Neural cell (in vitro differentiated cells): ENCODE data around the gene LAG3. TPM values are rescaled to one million over a fixed set of nuclear protein-coding genes. Genes with fewer than 3 reads are reported as not detected.

Source experiments
- H2AFZ ChIP-seq: fragments of 200-600, 300-800 bp; sonication (generic), shearing (Covaris generic); 2 replicates; pipeline ENCODE4 v1.6.0; 2014; ENCODE audit warnings: low read depth, mild to moderate bottlenecking, antibody characterized with exemption, low read length, moderate library complexity
- H3F3A ChIP-seq: fragments of 200-600 bp; shearing (Covaris generic); 2 replicates; pipeline ENCODE4 v1.6.1; 2016; ENCODE audit warnings: mild to moderate bottlenecking, moderate library complexity, mixed read lengths, antibody characterized with exemption, low read length; ENCODE audit not compliant: insufficient read depth, poor library complexity, severe bottlenecking
- H3K27ac ChIP-seq: fragments of 200-600, 300-800 bp; sonication (generic), shearing (Covaris generic); 2 replicates; pipeline ENCODE4 v1.5.1; 2014; ENCODE audit warnings: mild to moderate bottlenecking, low read length, moderate library complexity
- H3K27me3 ChIP-seq: fragments of 300-800, 200-600 bp; sonication (generic), shearing (Covaris generic); 2 replicates; pipeline ENCODE4 v1.6.0; 2014; ENCODE audit warnings: mild to moderate bottlenecking, low read depth, low read length, moderate library complexity; ENCODE audit not compliant: insufficient read depth
- H3K36me3 ChIP-seq: fragments of 300-800, 200-600 bp; sonication (generic), shearing (Covaris generic); 2 replicates; pipeline ENCODE4 v1.5.1; 2014; ENCODE audit warnings: mild to moderate bottlenecking, antibody characterized with exemption, low read length, moderate library complexity; ENCODE audit not compliant: insufficient read depth
- H3K4me2 ChIP-seq: fragments of 300-800, 200-600 bp; sonication (generic), shearing (Covaris generic); 2 replicates; pipeline ENCODE4 v1.6.0; 2014; ENCODE audit warnings: mild to moderate bottlenecking, low read length
- H3K4me3 ChIP-seq: fragments of 300-800, 200-600 bp; sonication (generic), shearing (Covaris generic); 2 replicates; pipeline ENCODE4 v1.5.1; 2014; ENCODE audit warnings: mild to moderate bottlenecking, low read length, moderate library complexity
- H3K79me2 ChIP-seq: fragments of 200-600 bp; shearing (Covaris generic); replicated peaks from 2 replicates; pipeline ENCODE4 v1.6.0; 2014; ENCODE audit warnings: mild to moderate bottlenecking, low read length, moderate library complexity; ENCODE audit not compliant: insufficient read depth
- H3K9ac ChIP-seq: fragments of 300-800, 200-600 bp; sonication (generic), shearing (Covaris generic); 2 replicates; pipeline ENCODE4 v1.6.1; 2016; ENCODE audit warnings: mild to moderate bottlenecking, low read length, mixed read lengths
- H3K9me2 ChIP-seq: fragments of 200-600 bp; shearing (Covaris generic); 2 replicates; pipeline ENCODE4 v1.6.1; 2016; ENCODE audit warnings: mild to moderate bottlenecking, low read length, mixed read lengths; ENCODE audit not compliant: insufficient read depth
- H3K9me3 ChIP-seq: fragments of 200-600, 300-800 bp; sonication (generic), shearing (Covaris generic); 2 replicates; pipeline ENCODE4 v1.6.1; 2016; ENCODE audit warnings: mild to moderate bottlenecking, mixed run types, low read length, moderate library complexity, mixed read lengths
- H4K20me1 ChIP-seq: fragments of 200-600 bp; shearing (Covaris generic); 2 replicates; pipeline ENCODE4 v1.6.1; 2016; ENCODE audit warnings: mild to moderate bottlenecking, mixed run types; ENCODE audit not compliant: insufficient read depth
- CTCF ChIP-seq: fragments of 450-650 bp; IDR thresholded peaks from 2 replicates; pipeline ENCODE4 v1.5.1; 2014; ENCODE audit warnings: antibody characterized with exemption, mild to moderate bottlenecking, moderate library complexity; ENCODE audit not compliant: poor library complexity, severe bottlenecking
- EP300 ChIP-seq: fragments of 450-650 bp; conservative IDR thresholded peaks from 2 replicates; pipeline ENCODE4 v1.6.1; 2014; ENCODE audit warnings: antibody characterized with exemption, mild to moderate bottlenecking, moderate library complexity; ENCODE audit not compliant: poor library complexity, severe bottlenecking
- EZH2 ChIP-seq: fragments of 200-600, 300-800 bp; shearing (Covaris generic), sonication (generic); IDR thresholded peaks from 2 replicates; pipeline ENCODE4 v1.6.1; 2014; ENCODE audit warnings: antibody characterized with exemption, low read length, borderline replicate concordance, mild to moderate bottlenecking; ENCODE audit not compliant: insufficient read depth, poor library complexity, severe bottlenecking
- MXI1 ChIP-seq: fragments of 450-650 bp; conservative IDR thresholded peaks from 2 replicates; pipeline ENCODE4 v1.6.1; 2014; ENCODE audit warnings: antibody characterized with exemption, mild to moderate bottlenecking; ENCODE audit not compliant: poor library complexity, severe bottlenecking
- POLR2AphosphoS5 ChIP-seq: IDR thresholded peaks from 2 replicates; pipeline ENCODE4 v1.6.1; 2012
- RAD21 ChIP-seq: fragments of 450-650 bp; conservative IDR thresholded peaks from 2 replicates; pipeline ENCODE4 v1.6.1; 2014; ENCODE audit warnings: antibody characterized with exemption, mild to moderate bottlenecking, moderate library complexity
- REST ChIP-seq: IDR thresholded peaks from 2 replicates; pipeline ENCODE4 v1.6.1; 2012; ENCODE audit warnings: borderline replicate concordance
- SMC3 ChIP-seq: fragments of 450-650 bp; conservative IDR thresholded peaks from 2 replicates; pipeline ENCODE4 v1.6.1; 2014; ENCODE audit warnings: antibody characterized with exemption, mild to moderate bottlenecking, moderate library complexity; ENCODE audit not compliant: poor library complexity
- TAF1 ChIP-seq: IDR thresholded peaks from 2 replicates; pipeline ENCODE4 v1.6.1; 2012; ENCODE audit warnings: low read depth
- polyA plus RNA-seq: library from polyadenylated mRNA; depleted of rRNA; stranded (reverse); fragments of >200 nt; gene quantifications from 2 replicates; pipeline ENCODE4 v1.2.3, GENCODE V29; 2014

The LAG3 gene
- polyA plus RNA-seq, 1 donor from 2014 or later, result 1.4 TPM

GRCh38 chr12:6809056-6809455 is 36.7 kb downstream of the LAG3 start:
- Histone ChIP-seq H2AFZ (no peak overlapping the region), H3K27ac (no peak overlapping the region), H3K4me3 (no peak overlapping the region), H3K9ac (no peak overlapping the region), H3K9me2 (no peaks in the 10 kb centered on the region), H3K36me3 (no peaks in the 10 kb centered on the region), H3K9me3 (no peaks in the 10 kb centered on the region), H4K20me1 (no peaks in the 10 kb centered on the region), H3K4me2 (no peak overlapping the region), H3K79me2 (no peaks in the 10 kb centered on the region), H3K27me3 (no peaks in the 10 kb centered on the region), H3F3A (no peaks in the 10 kb centered on the region)
- TF ChIP-seq MXI1, result no peak
- no peak for TF ChIP-seq RAD21
- no peak for TF ChIP-seq EP300
- TF ChIP-seq TAF1, result no peak
- no peak for TF ChIP-seq CTCF
- TF ChIP-seq REST, result no peak
- no peak for TF ChIP-seq SMC3
- no peak for TF ChIP-seq EZH2
- no peak for TF ChIP-seq POLR2AphosphoS5

GRCh38 chr12:6810758-6811157 is 38.4 kb downstream of the LAG3 start:
- no peak for TF ChIP-seq POLR2AphosphoS5
- no peak for TF ChIP-seq REST
- TF ChIP-seq TAF1, result no peak
- TF ChIP-seq CTCF, result no peak
- no peak for TF ChIP-seq EP300
- no peak for TF ChIP-seq SMC3
- TF ChIP-seq MXI1, result no peak
- TF ChIP-seq RAD21, result no peak
- TF ChIP-seq EZH2, result no peak
- H3K27me3 ChIP-seq, result no peaks in the 10 kb centered on the region
- H3F3A ChIP-seq, result no peaks in the 10 kb centered on the region
- no peak overlapping the region for H2AFZ ChIP-seq
- H3K9me2 ChIP-seq, result no peaks in the 10 kb centered on the region
- H3K4me3 ChIP-seq, result no peak overlapping the region
- H3K79me2 ChIP-seq, result no peaks in the 10 kb centered on the region
- H3K9ac ChIP-seq, result no peak overlapping the region
- H3K27ac ChIP-seq, result no peak overlapping the region
- no peaks in the 10 kb centered on the region for H3K36me3 ChIP-seq
- no peaks in the 10 kb centered on the region for H3K9me3 ChIP-seq
- H3K4me2 ChIP-seq, result no peak overlapping the region
- no peaks in the 10 kb centered on the region for H4K20me1 ChIP-seq
